GM12874 (cell line): ENCODE measurements around the gene CHRM5.

Experiments used
- CTCF ChIP-seq: IDR thresholded peaks from 2 replicates; pipeline ENCODE4 v1.5.1; 2011; ENCODE audit warnings: low read depth, mild to moderate bottlenecking, control low read depth, low read length, moderate library complexity; ENCODE audit not compliant: insufficient read depth

The CHRM5 gene

GRCh38 chr15:34102175-34102925 is 134.1 kb downstream of the CHRM5 start:
- no peak for TF ChIP-seq CTCF

- TF ChIP-seq CTCF = no peak
Observed at GRCh38 chr15:34106423-34106822, 138.1 kb downstream of the CHRM5 start.

- TF ChIP-seq CTCF = no peak
Observed at GRCh38 chr15:34107315-34107714, 139.0 kb downstream of the CHRM5 start.

GRCh38 chr15:34109797-34110663 is 141.7 kb downstream of the CHRM5 start:
- TF ChIP-seq CTCF = peak; percentile 53; the same call in 1 of the 2 replicates

- no peak for TF ChIP-seq CTCF
Observed at GRCh38 chr15:34111488-34111887, 143.2 kb downstream of the CHRM5 start.

- no peak for TF ChIP-seq CTCF
Observed at GRCh38 chr15:34114215-34114614, 145.9 kb downstream of the CHRM5 start.

GRCh38 chr15:34114739-34115138 is 146.4 kb downstream of the CHRM5 start:
- TF ChIP-seq CTCF = no peak
